GM12891 (cell line): ENCODE measurements around the gene SPRY2.

ENCODE experiments used
- PAX5 ChIP-seq: IDR thresholded peaks from 2 replicates; pipeline ENCODE4 v1.6.1; 2011; ENCODE audit warnings: low read length, moderate library complexity, mild to moderate bottlenecking; ENCODE audit not compliant: insufficient read depth, severe bottlenecking
- POLR2A ChIP-seq: IDR thresholded peaks from 2 replicates; pipeline ENCODE4 v1.6.1; 2011; ENCODE audit warnings: low read depth, low read length, control low read depth
- POLR2AphosphoS5 ChIP-seq: IDR thresholded peaks from 2 replicates; pipeline ENCODE4 v1.6.1; 2011; ENCODE audit warnings: low read depth, low read length, control low read depth
- SPI1 ChIP-seq: IDR thresholded peaks from 2 replicates; pipeline ENCODE4 v1.6.1; 2011; ENCODE audit warnings: low read depth, low read length, control low read depth
- TAF1 ChIP-seq: IDR thresholded peaks from 2 replicates; pipeline ENCODE4 v1.6.1; 2011; ENCODE audit warnings: low read depth, low read length, control low read depth

DNA sequence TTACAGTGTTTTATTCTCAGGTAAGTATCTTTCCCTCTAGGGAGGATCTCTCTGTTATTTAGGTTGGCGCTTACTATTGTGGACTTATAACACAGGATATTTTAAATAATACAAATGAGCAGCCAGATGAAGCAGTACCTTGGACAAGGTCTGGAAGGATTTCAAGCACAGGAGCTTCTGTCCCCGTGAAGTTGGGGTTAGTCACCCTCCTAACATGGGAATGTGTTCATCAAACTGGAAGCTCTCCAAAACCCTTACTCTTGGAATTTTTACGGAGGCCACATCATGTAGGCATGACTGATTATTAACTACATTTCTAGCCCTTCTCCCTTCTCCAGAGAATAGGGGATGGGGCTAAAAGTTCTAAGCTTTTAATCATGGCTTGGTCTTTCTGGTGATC, 38.3 kb upstream of the SPRY2 start:
- no peak for TF ChIP-seq POLR2A
- TF ChIP-seq POLR2AphosphoS5, result no peak
- no peak for TF ChIP-seq SPI1
- no peak for TF ChIP-seq TAF1
- no peak for TF ChIP-seq PAX5
